B cell (primary cell): Measurements from ENCODE around the gene ASTN2. TPM values are rescaled to one million over a fixed set of nuclear protein-coding genes. Genes with fewer than 3 reads are reported as not detected.

Experiments
- ATAC-seq: fragments of 200-7000 bp; cut with Tn5 transposase; one replicate; pipeline ENCODE4 v1.10.0; 2021; ENCODE audit warnings: low read depth, mild to moderate bottlenecking, moderate number of reproducible peaks, moderate library complexity
- CTCF ChIA-PET: fragments of 350-600 bp; sonication (Branson Sonifier 250); formaldehyde crosslinking; loops from one replicate; lab custom pipeline; 2021; ENCODE audit warnings: antibody characterized with exemption, inconsistent platforms; lab: Charles Lee
- POLR2A ChIA-PET: fragments of 350-600 bp; sonication (Branson Sonifier 250); formaldehyde crosslinking; loops from one replicate; lab custom pipeline; 2021; ENCODE audit warnings: antibody characterized with exemption; lab: Charles Lee
- DNase-seq: peaks from one replicate; pipeline ENCODE4 v3.0.0; 2013
- H2AFZ ChIP-seq: 2 replicates; pipeline ENCODE4 v1.6.1; 2012; ENCODE audit warnings: mild to moderate bottlenecking, low read depth, low read length; ENCODE audit not compliant: insufficient read depth, poor library complexity, severe bottlenecking
- H3K27ac ChIP-seq, 2 donors: 1 replicate in 1 of 2; 2 replicates in 1 of 2; pipeline ENCODE4 v1.5.1; 2012 to 2013; ENCODE audit warnings: low read length in 2 of 2, mild to moderate bottlenecking in 2 of 2, moderate library complexity in 1 of 2
- H3K27me3 ChIP-seq, 4 experiments: fragments of 200-600 bp in 1 of 4; sonication (generic) in 1 of 4; replicated peaks in 1 of 4; 1 replicate in 2 of 4; 2 replicates in 2 of 4; pipeline versions ENCODE4 v1.6.1 to v1.7.0; 2013 to 2016; ENCODE audit warnings: low read length in 3 of 4, mild to moderate bottlenecking in 2 of 4, mixed read lengths in 1 of 4, moderate library complexity in 1 of 4; ENCODE audit not compliant: insufficient read depth in 4 of 4, control insufficient read depth in 3 of 4; ENCODE audit errors: control extremely low read depth in 1 of 4
- H3K36me3 ChIP-seq, 2 experiments: replicated peaks in 1 of 2; 1 replicate in 1 of 2; 2 replicates in 1 of 2; pipeline versions ENCODE4 v1.6.1 to v1.7.1; 2013; ENCODE audit warnings: low read length in 1 of 2; ENCODE audit not compliant: insufficient read depth in 2 of 2, control insufficient read depth in 1 of 2; ENCODE audit errors: control extremely low read depth in 1 of 2, extremely low read depth in 1 of 2
- H3K4me1 ChIP-seq, 2 donors: fragments of 200-600 bp in 1 of 2; sonication (generic) in 1 of 2; 1 replicate in 1 of 2; 2 replicates in 1 of 2; pipeline versions ENCODE4 v1.5.1 to v1.6.1; 2013 to 2017; ENCODE audit warnings: low read length in 2 of 2; ENCODE audit not compliant: control insufficient read depth in 2 of 2, insufficient read depth in 2 of 2
- H3K4me2 ChIP-seq: replicated peaks from 2 replicates; pipeline ENCODE3; 2012; ENCODE audit warnings: mild to moderate bottlenecking, low read depth, low read length; ENCODE audit not compliant: poor library complexity, severe bottlenecking
- H3K4me3 ChIP-seq, 5 experiments: fragments of 200-600 bp in 1 of 5; sonication (generic) in 1 of 5; 1 replicate in 3 of 5; 2 replicates in 2 of 5; pipeline versions ENCODE4 v1.5.1 to v1.7.0; 2011 to 2016; ENCODE audit warnings: low read length in 4 of 5, mild to moderate bottlenecking in 4 of 5, low read depth in 2 of 5, control low read depth in 1 of 5, moderate library complexity in 1 of 5; ENCODE audit not compliant: insufficient read depth in 1 of 5; ENCODE audit errors: control extremely low read depth in 1 of 5, extremely low read depth in 1 of 5
- H3K79me2 ChIP-seq: fragments of 200-600 bp; sonication (generic); one replicate; pipeline ENCODE4 v1.6.0; 2016; ENCODE audit warnings: low read length; ENCODE audit not compliant: control insufficient read depth, insufficient read depth
- H3K9ac ChIP-seq: fragments of 200-600 bp; sonication (generic); 2 replicates; pipeline ENCODE4 v1.6.1; 2017; ENCODE audit warnings: mild to moderate bottlenecking, low read length, moderate library complexity
- H3K9me3 ChIP-seq, 3 donors: one replicate each; pipeline versions ENCODE4 v1.6.1 to v1.7.1; 2013; ENCODE audit warnings: low read length in 2 of 3; ENCODE audit not compliant: control insufficient read depth in 2 of 3, insufficient read depth in 1 of 3; ENCODE audit errors: control extremely low read depth in 1 of 3
- H4K20me1 ChIP-seq: 2 replicates; pipeline ENCODE4 v1.6.0; 2012; ENCODE audit warnings: mild to moderate bottlenecking, low read length; ENCODE audit not compliant: insufficient read depth, control insufficient read depth, poor library complexity, severe bottlenecking
- H3K27ac Mint-ChIP-seq: one replicate; pipeline ENCODE4 v1.8.0; 2021; ENCODE audit warnings: mixed read lengths
- H3K27me3 Mint-ChIP-seq: one replicate; pipeline ENCODE4 v1.8.0; 2021; ENCODE audit warnings: mixed read lengths
- H3K4me1 Mint-ChIP-seq: one replicate; pipeline ENCODE4 v1.8.0; 2021; ENCODE audit warnings: mixed read lengths
- H3K4me3 Mint-ChIP-seq: one replicate; pipeline ENCODE4 v1.8.0; 2021; ENCODE audit warnings: mixed read lengths
- H3K9me3 Mint-ChIP-seq: one replicate; pipeline ENCODE4 v1.8.0; 2022; ENCODE audit warnings: mixed read lengths; ENCODE audit not compliant: insufficient read depth
- EZH2 ChIP-seq: IDR thresholded peaks from 2 replicates; pipeline ENCODE4 v1.6.1; 2012; ENCODE audit warnings: borderline replicate concordance, low read depth, mild to moderate bottlenecking, moderate library complexity, low read length; ENCODE audit not compliant: insufficient read depth, poor library complexity, severe bottlenecking
- WGBS: methylation state at CpG from one replicate; pipeline ENCODE4 v1.1.5; 2013; ENCODE audit warnings: missing lambda C conversion rate; ENCODE audit not compliant: insufficient coverage; 5-methylcytosine and 5-hydroxymethylcytosine counted together
- intact Hi-C: fragments of 100-400 bp; cut with micrococcal nuclease; formaldehyde crosslinking; loops from one replicate; pipeline ENCODE4 v1.10.0; 2022
- polyA plus RNA-seq: library from polyadenylated mRNA; depleted of rRNA; stranded (reverse); fragments of >200 nt; gene quantifications from 2 replicates; pipeline ENCODE4 v1.2.3, GENCODE V29; 2012
- total RNA-seq, 2 donors: library from RNA; stranded (reverse); fragments of 120-200 nt in 1 of 2; gene quantifications; 1 replicate in 1 of 2; 2 replicates in 1 of 2; pipeline versions ENCODE4 v1.2.3 to v1.2.4, GENCODE V29; 2013 to 2022
- TF ChIP-seq, protein P1 (sequence below): fragments of 200-600 bp; IDR thresholded peaks from one replicate; pipeline ENCODE4 v1.8.0; 2022; ENCODE audit warnings: antibody characterized with exemption, mild to moderate bottlenecking

The ASTN2 gene
- total and polyA plus RNA-seq, 2 donors (not counting 1 experiment from before 2014, with no cell fraction given): 1.2 to 3.6 TPM

GRCh38 chr9:116420993-116421538 is 993.8 kb downstream of the ASTN2 start:
- H3K4me2 ChIP-seq: no peak overlapping the region
- TF ChIP-seq, protein P1, sequence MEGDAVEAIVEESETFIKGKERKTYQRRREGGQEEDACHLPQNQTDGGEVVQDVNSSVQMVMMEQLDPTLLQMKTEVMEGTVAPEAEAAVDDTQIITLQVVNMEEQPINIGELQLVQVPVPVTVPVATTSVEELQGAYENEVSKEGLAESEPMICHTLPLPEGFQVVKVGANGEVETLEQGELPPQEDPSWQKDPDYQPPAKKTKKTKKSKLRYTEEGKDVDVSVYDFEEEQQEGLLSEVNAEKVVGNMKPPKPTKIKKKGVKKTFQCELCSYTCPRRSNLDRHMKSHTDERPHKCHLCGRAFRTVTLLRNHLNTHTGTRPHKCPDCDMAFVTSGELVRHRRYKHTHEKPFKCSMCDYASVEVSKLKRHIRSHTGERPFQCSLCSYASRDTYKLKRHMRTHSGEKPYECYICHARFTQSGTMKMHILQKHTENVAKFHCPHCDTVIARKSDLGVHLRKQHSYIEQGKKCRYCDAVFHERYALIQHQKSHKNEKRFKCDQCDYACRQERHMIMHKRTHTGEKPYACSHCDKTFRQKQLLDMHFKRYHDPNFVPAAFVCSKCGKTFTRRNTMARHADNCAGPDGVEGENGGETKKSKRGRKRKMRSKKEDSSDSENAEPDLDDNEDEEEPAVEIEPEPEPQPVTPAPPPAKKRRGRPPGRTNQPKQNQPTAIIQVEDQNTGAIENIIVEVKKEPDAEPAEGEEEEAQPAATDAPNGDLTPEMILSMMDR: no peak
- no peak for TF ChIP-seq EZH2
- H3K4me1 Mint-ChIP-seq: no peaks in the 10 kb centered on the region
- H3K27ac Mint-ChIP-seq: no peak overlapping the region
- no peak overlapping the region for H2AFZ ChIP-seq
- H4K20me1 ChIP-seq: no peaks in the 10 kb centered on the region
- ChIA-PET CTCF (no interaction called here), POLR2A (no interaction called here)
- no peaks in the 10 kb centered on the region for H3K27me3 ChIP-seq
- no peak for DNase-seq
- H3K79me2 ChIP-seq: no peaks in the 10 kb centered on the region
- no peaks in the 10 kb centered on the region for H3K4me1 ChIP-seq
- intact Hi-C loops: no loop called here
- WGBS: 92% methylated on average over 1 of the region's 1 CpG
- H3K9me3 Mint-ChIP-seq: no peaks in the 10 kb centered on the region
- no peak for ATAC-seq
- peaks cover 0 to 3% (median 0%) of the 10 kb centered on the region in 3 donors for H3K9me3 ChIP-seq
- H3K27ac ChIP-seq: no peak overlapping the region
- no peak overlapping the region for H3K4me3 ChIP-seq
- no peaks in the 10 kb centered on the region for H3K36me3 ChIP-seq
- no peak overlapping the region for H3K4me3 Mint-ChIP-seq
- H3K9ac ChIP-seq: no peak overlapping the region
- no peaks in the 10 kb centered on the region for H3K27me3 Mint-ChIP-seq

- TF ChIP-seq EZH2: no peak
- TF ChIP-seq, protein P1: no peak
- Mint-ChIP-seq H3K4me3 (no peak overlapping the region), H3K4me1 (no peaks in the 10 kb centered on the region), H3K27me3 (no peaks in the 10 kb centered on the region), H3K9me3 (no peaks in the 10 kb centered on the region), H3K27ac (no peak overlapping the region)
- H4K20me1 ChIP-seq: no peaks in the 10 kb centered on the region
- ChIA-PET POLR2A (no interaction called here), CTCF (no interaction called here)
- H3K4me2 ChIP-seq: no peak overlapping the region
- no peak overlapping the region for H2AFZ ChIP-seq
- intact Hi-C loops: no loop called here
- no peak overlapping the region for H3K27ac ChIP-seq
- H3K79me2 ChIP-seq: no peaks in the 10 kb centered on the region
- H3K4me3 ChIP-seq: no peak overlapping the region
- H3K4me1 ChIP-seq: no peaks in the 10 kb centered on the region
- H3K27me3 ChIP-seq: no peaks in the 10 kb centered on the region
- ATAC-seq (no peak), DNase-seq (no peak)
- no peak overlapping the region for H3K9ac ChIP-seq
- no peaks in the 10 kb centered on the region for H3K9me3 ChIP-seq
- no peaks in the 10 kb centered on the region for H3K36me3 ChIP-seq
- 57% methylated on average over 3 of the region's 3 CpGs for WGBS
Observed at GRCh38 chr9:116419181-116419580, 995.7 kb downstream of the ASTN2 start.
